Measurements from ENCODE around the gene OBP2B.

OBP2B gene

DNA sequence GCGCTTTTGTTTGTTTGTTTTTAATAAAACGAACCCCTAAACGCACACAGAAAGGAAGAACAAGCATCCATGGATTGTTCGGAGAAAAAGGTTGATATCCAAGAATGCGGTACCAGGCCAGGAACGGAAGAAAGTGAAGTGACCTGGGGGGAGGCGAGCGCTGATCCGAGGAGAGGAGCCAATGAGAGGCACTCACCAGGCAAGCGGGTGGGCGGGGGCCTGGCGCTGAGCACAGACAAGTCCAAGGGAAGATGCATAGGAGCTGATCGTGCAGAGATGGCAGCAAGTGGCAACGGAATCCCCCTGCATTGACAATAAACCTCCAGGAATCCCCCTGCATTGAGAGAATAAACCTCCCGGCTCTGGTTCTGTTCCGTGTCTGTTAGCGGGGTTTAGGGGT, 8.4 kb downstream of the OBP2B start:
- DNase-seq (ENCODE audit: low read depth, low spot score), result no peak
- in situ Hi-C loops (cut with HindIII; ENCODE audit: low sequenced_read_pairs), result no loop called here
- no peak overlapping the region for H3K4me3 ChIP-seq (ENCODE audit: low read depth, low read length)
- TF ChIP-seq, protein P1, sequence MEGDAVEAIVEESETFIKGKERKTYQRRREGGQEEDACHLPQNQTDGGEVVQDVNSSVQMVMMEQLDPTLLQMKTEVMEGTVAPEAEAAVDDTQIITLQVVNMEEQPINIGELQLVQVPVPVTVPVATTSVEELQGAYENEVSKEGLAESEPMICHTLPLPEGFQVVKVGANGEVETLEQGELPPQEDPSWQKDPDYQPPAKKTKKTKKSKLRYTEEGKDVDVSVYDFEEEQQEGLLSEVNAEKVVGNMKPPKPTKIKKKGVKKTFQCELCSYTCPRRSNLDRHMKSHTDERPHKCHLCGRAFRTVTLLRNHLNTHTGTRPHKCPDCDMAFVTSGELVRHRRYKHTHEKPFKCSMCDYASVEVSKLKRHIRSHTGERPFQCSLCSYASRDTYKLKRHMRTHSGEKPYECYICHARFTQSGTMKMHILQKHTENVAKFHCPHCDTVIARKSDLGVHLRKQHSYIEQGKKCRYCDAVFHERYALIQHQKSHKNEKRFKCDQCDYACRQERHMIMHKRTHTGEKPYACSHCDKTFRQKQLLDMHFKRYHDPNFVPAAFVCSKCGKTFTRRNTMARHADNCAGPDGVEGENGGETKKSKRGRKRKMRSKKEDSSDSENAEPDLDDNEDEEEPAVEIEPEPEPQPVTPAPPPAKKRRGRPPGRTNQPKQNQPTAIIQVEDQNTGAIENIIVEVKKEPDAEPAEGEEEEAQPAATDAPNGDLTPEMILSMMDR (IDR thresholded peaks at IDR 0.05; ENCODE audit: low read depth, low read length), result no peak

DNA sequence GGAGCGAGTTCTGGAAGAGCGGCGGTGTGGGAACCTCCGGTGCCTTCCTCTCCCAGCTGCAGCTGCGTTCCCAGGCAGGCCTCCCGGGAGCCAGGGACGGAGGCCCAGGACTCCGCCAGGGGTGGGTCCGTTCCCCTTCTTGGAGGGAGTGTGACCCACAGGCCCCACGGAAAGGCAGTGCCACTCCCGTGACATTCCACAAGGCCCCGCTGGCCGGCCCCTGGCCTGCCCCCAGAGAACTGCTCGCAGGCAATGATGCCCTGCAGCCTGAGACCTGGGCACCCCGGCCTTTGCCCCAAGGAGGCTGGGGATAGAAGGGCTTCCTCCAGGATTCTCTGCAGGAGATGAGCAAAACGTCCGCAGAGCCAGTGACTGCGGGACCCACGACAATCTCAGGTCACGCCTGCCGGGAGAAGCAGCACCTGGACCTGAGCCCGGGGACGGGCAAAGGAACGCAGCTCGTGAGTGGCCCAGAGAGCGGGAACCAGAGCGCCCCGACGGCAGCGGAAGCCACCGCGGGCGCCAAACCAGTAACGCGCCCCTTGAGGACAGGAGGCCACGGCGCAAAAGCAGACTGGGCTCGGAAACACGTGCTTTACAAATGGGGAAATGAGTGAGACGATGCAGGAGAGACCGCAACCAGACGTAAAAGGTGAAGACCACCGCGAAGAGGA, 9.3 kb downstream of the OBP2B start:
- DNase-seq (ENCODE audit: low read depth, low spot score), result no peak
- in situ Hi-C loops (cut with HindIII; ENCODE audit: low sequenced_read_pairs), result no loop called here
- TF ChIP-seq, protein P1 (IDR thresholded peaks at IDR 0.05; ENCODE audit: low read depth, low read length), result no peak
- H3K4me3 ChIP-seq (ENCODE audit: low read depth, low read length), result no peak overlapping the region

DNA sequence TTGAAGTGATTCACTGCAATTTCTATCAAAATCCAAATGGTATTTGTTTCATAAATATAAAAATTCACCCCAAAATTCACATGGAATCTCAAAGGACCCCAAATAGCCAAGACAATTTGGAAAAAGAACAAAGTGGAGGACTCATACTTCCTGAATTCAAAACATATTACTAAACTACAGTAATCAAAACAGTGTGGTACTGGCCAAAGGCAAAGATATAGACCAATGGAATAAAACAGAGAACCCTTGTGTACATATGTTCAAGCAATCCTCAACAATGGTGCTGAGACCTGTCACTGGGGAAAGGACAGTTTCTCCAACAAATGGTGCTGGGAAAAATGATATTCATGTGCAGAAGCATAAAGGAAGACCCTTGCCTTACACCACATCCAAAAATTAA, 14.0 kb downstream of the OBP2B start:
- H3K4me3 ChIP-seq (ENCODE audit: low read depth, low read length), result no peak overlapping the region
- TF ChIP-seq, protein P1 (IDR thresholded peaks at IDR 0.05; ENCODE audit: low read depth, low read length), result no peak
- in situ Hi-C loops (cut with HindIII; ENCODE audit: low sequenced_read_pairs), result no loop called here
- DNase-seq (ENCODE audit: low read depth, low spot score), result no peak

- DNase-seq (ENCODE audit: low read depth, low spot score), result no peak
- in situ Hi-C loops (cut with HindIII; ENCODE audit: low sequenced_read_pairs), result no loop called here
- TF ChIP-seq, protein P1 (IDR thresholded peaks at IDR 0.05; ENCODE audit: low read depth, low read length), result no peak
- H3K4me3 ChIP-seq (ENCODE audit: low read depth, low read length), result no peak overlapping the region
These were observed 14.5 kb downstream of the OBP2B start for GRCh38 chr9:133194597-133194996.

- H3K4me3 ChIP-seq (ENCODE audit: low read depth, low read length), result no peak overlapping the region
- DNase-seq (ENCODE audit: low read depth, low spot score), result no peak
- in situ Hi-C loops (cut with HindIII; ENCODE audit: low sequenced_read_pairs), result no loop called here
- TF ChIP-seq, protein P1 (IDR thresholded peaks at IDR 0.05; ENCODE audit: low read depth, low read length), result no peak
These were observed 17.1 kb downstream of the OBP2B start for GRCh38 chr9:133191989-133192388.

DNA sequence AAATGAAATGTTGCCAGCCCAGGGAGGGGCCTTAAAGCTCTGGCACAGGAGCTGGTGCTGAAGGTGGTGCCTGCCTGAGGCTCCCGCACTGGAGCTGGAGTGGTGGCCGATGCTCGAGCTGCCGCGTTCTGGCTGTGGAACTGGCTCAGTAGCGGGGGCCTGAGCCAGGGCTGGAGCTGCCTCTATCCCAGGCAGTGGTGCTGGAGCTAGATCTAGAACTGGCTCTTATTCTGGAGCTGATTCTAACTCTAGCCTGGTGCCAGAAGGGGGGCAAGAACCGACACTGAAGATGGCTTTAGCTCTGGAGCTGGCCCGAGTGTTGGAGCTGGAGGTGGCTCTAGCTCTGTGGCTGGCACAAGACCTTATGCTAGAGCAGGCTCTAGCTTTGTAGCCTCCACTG, 19.2 kb downstream of the OBP2B start:
- DNase-seq (ENCODE audit: low read depth, low spot score), result no peak
- H3K4me3 ChIP-seq (ENCODE audit: low read depth, low read length), result no peak overlapping the region
- in situ Hi-C loops (cut with HindIII; ENCODE audit: low sequenced_read_pairs), result no loop called here
- TF ChIP-seq, protein P1 (IDR thresholded peaks at IDR 0.05; ENCODE audit: low read depth, low read length), result no peak

DNA sequence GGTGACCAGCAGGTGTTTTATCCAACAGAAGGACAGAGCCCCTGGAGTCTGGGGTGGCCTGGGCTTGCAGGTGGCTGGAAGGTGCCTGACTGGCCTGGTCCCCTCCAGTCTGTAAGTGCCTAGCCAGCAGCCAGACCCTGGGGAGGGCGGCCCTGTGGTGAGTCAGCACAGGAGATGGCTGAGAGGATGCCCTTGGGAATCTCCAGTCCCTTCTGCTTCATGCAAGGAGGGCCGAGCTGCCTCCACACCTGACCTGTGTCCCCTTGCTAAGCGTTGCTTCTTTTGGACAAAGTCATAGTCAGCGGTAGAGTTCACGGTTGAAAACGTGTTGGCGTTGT, 20.2 kb downstream of the OBP2B start:
- TF ChIP-seq, protein P1 (IDR thresholded peaks at IDR 0.05; ENCODE audit: low read depth, low read length), result no peak
- in situ Hi-C loops (cut with HindIII; ENCODE audit: low sequenced_read_pairs), result no loop called here
- H3K4me3 ChIP-seq (ENCODE audit: low read depth, low read length), result no peak overlapping the region
- DNase-seq (ENCODE audit: low read depth, low spot score), result no peak

Measured in astrocyte of the spinal cord (primary cell).